GM18511 (cell line): ENCODE data around the gene ARF1.
A peak's percentile ranks its signal among the peaks of the same experiment; 100 is the strongest.

Experiments used
- ATAC-seq: cut with Tn5 transposase; IDR thresholded peaks from one replicate; pipeline ENCODE4 v1.9.1; 2021; ENCODE audit warnings: mild to moderate bottlenecking, moderate library complexity; ENCODE audit not compliant: unreplicated experiment

ARF1 gene

GRCh38 chr1:228082214-228082917 lies at the start of gene ARF1:
Gene ARF1 (plus strand): TSS chr1:228082708. CDS start chr1:228097115, 14,407 bp downstream.
- peak; percentile 74 for ATAC-seq

GRCh38 chr1:228033376-228033775 lies 49.1 kb upstream of the ARF1 start:
- no peak for ATAC-seq

DNA sequence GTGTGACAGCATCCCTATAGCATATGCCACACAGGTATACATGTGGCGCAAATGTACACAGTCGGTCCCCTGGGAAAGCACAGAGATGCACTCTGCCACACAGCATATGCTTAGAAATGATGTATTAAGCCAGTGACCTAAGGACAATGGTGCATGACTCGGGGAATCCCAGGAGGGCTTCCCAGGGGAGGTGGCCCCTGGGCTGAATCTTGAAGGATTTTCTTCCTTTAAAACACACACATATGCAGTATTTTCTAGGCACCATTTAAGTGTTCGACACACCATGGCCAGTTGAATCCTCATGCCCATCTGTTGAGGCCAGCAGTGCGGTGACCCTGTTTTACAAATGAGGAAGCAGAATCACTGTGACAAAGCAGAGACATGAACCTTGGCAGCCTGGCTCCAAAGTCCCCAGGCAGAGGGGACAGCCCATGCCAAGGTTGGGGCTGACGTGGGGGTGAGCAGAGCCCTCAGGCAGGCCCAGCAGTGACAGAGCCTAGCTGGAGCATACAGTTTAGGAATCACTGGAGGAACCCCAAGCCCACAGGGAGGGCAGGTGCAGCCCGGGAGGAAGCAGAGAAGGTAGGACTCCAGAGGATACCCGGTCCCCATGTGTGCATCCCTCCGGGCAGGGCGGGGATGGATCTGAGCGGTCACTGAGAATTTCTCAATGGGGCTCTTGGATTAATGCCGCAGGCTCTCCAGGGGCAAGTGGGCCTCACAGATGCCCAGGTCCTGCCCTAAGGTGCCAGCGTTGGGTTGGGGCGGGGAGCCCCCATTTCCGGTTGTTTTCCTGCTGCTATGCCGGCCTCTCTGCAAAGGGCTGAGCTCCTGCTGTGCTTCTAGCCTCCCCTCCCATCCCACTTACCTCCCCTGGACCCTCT lies 47.3 kb upstream of the ARF1 start:
- no peak for ATAC-seq

DNA sequence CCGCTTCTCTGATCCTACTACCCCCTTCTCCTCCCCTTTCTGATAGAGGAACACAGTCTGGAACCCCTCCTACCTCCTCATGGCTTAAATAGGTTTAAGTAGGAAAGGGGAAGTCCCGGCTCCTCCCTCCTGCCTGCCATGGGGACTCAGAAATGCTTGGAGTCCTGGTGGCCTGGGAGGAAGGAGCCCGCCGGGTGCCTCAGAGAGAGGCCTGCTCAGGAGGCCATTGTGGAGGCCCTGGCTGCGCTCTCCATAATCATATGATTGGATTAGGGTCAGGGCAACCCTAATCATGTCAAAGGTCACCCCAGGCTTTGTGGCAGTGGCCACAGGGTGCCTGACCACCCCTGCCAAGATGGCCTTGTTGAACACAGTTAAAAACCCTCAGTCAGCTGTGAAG lies 46.7 kb upstream of the ARF1 start:
- no peak for ATAC-seq

DNA sequence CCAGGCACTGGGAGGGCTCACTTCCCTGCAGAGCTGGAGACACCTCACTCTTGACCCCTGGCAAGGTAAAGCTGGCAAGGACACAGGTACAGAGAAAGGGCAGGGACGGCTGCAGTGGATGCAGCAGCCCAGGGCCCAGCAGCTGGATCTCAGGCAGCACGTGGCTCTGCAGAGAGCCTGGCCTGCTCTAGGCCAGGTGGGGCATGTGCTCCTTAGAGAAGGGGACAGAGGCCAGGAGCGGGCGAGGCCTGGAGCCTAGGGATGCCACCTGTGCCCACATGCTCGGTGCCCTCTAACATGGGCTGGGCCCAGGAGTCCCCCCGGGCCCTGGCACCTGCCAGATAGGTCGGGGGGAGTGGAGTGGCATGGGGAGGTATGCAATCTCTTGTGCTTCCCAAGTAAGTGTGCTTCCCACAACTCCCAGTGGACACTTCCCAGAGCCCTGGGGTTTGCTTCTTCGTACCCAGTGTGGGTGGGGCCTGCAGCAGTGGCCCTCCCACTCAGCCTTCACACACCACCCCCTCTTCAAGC lies 45.7 kb upstream of the ARF1 start:
- no peak for ATAC-seq

- ATAC-seq: peak; percentile 97
These were observed 44.8 kb upstream of the ARF1 start for GRCh38 chr1:228037401-228038386.

GRCh38 chr1:228038387-228039005 lies 44.0 kb upstream of the ARF1 start:
- no peak for ATAC-seq

DNA sequence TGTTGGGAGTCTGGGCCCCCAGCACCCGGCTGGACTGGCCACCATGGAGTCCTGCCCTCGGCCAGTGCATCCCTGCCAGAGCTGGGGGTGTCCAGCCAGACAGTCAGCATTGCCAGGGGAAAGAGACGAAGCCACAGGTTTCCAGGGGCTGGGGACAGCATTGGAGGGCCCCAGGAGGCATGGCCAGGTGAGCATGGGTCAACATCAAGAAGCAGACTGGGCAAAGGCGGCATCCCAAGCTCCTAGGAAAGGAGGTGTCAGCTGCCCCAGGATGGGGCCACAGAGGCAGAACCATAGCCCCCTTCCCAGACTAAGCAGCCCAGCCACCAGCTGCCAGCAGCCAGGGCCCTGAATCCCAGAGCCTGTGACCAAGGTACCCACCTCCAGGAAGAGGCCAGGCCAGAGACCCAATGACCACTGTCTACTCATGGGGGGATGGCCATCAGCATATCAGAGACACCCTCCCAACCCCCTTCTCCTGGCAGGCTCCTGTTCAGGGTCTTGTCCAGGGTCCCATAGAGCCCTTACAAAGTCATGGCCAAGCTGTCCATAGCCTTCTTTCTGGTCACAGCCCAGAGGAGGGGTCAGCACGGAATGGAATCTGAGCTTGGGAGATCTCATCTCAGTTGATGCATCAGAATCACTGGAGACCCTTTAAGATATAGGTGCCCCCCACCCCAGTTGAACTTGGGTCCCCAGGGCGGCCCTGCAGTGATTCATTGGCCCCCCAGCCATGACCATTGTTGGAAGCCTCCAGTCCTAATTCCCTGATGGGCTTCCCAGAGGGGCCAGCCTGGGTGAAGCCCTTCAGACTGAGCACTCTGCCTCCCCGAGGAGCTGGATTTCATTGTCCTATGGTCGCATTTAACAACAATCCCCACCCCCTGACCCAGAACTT lies 43.3 kb upstream of the ARF1 start:
- ATAC-seq: no peak

GRCh38 chr1:228039986-228040385 lies 42.5 kb upstream of the ARF1 start:
- no peak for ATAC-seq

- ATAC-seq: no peak
These were observed 41.2 kb upstream of the ARF1 start for GRCh38 chr1:228041316-228041715.

DNA sequence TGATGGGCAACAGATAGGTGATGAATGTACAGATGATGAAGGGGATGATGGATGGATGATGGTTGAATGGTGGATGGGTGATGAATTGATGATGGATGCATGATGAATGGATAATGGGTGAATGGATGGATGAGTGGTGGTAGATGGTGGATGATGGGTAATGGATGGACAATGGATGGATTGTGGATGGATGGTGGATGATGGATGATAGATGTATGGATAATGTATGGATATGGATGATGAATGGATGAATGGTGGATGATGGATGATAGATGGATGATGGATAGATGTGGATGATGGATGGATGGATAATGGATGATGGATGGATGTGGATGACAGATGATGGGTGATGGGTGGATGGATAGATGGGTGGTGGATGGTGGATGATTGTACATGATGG lies 40.0 kb upstream of the ARF1 start:
- no peak for ATAC-seq

- ATAC-seq: no peak
These were observed 39.1 kb upstream of the ARF1 start for GRCh38 chr1:228043281-228043848.

- no peak for ATAC-seq
These were observed 37.5 kb upstream of the ARF1 start for GRCh38 chr1:228044961-228045360.

- no peak for ATAC-seq
These were observed 37.1 kb upstream of the ARF1 start for GRCh38 chr1:228045405-228045804.

DNA sequence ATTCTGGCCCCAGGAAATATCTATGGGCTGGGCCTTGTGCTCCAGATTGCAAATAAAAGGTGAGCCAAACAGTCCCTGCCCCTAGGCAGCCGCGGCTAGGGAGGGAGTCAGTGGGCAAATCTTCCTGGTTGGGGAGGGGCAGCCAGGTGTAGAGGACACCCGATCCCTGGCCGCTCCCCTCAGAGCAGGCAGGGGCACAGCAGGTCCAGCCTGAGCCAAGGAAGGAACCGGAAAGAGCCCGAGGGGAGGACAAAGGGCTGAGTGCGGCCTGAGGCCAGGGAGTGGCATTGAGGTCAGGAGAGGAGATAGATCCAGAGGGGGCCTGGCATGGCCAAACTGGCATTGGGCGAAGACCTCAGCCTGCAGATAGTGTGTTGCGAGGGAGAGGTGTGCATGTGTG lies 36.6 kb upstream of the ARF1 start:
- ATAC-seq: no peak

- no peak for ATAC-seq
These were observed 35.9 kb upstream of the ARF1 start for GRCh38 chr1:228046421-228047182.

- ATAC-seq: no peak
These were observed 35.4 kb upstream of the ARF1 start for GRCh38 chr1:228047183-228047466.

DNA sequence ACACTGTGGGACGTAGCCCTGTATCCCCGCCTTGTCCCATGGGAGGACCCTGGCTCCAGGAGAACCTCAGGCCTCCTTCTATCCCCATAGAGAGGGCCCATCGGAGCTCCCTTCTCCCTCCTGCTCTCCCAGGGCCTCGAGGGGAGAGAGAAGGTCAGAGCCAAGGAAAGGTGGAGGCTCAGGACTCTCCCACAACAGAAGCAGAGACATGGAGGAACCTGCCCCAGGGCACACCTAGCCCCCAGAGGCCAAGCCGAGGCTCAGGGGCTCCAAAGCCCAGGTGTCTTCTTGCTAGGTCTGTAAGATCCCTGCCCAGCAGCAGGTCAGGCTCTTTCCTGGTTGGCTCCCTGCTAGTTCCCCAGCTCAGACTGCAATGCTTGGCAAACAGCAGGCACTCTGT lies 34.4 kb upstream of the ARF1 start:
- no peak for ATAC-seq
